ENCODE data around the gene ARHGAP22. TPM values are rescaled to one million over a fixed set of nuclear protein-coding genes. Genes with fewer than 3 reads are reported as not detected.

ARHGAP22 gene
- total RNA-seq, 1 experiment from 2014 or later = 9.9 TPM

DNA sequence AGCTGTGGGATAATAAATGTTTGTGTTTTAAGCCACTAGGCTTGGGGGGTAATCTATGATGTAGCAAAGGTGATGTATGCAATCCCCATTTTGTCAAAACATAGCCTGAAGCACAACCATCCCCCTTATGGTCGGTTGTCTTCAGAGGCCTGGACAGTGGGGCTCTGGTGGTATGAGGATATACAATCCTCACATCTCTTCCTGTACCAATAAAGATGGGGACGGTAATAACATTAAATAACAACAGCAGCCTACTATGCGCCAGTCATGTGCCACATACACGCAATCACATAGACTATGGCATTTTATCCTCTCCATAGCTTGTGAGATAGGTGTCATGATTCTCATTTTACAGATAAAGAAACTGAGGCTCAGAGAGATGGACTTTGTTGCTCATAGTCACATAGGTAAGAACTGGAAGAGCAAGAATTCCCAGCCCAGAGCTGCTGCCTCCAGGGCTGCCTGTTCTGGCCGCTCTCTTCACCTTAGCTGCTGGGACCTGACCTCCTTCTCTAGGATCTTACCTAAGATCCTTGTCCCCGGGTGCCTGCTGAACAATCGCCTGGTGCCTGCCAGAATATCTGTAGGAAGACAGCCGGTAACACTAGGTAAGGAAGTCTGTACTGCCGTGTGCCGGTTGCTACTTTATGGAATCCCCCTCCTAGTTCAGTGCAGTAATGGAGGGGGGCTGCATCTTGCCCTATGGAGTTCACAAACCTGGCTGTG lies 108.6 kb downstream of the ARHGAP22 start (continued):
- TF ChIP-seq MAX (IDR thresholded peaks at IDR 0.05) (no peak), SRF (IDR thresholded peaks at IDR 0.05; ENCODE audit: low read depth) (no peak), SIN3A (IDR thresholded peaks at IDR 0.05; ENCODE audit: low read depth) (no peak), POLR2A (IDR thresholded peaks at IDR 0.05; ENCODE audit: borderline replicate concordance, extremely low read depth, insufficient read depth, insufficient read length) (no peak)

DNA sequence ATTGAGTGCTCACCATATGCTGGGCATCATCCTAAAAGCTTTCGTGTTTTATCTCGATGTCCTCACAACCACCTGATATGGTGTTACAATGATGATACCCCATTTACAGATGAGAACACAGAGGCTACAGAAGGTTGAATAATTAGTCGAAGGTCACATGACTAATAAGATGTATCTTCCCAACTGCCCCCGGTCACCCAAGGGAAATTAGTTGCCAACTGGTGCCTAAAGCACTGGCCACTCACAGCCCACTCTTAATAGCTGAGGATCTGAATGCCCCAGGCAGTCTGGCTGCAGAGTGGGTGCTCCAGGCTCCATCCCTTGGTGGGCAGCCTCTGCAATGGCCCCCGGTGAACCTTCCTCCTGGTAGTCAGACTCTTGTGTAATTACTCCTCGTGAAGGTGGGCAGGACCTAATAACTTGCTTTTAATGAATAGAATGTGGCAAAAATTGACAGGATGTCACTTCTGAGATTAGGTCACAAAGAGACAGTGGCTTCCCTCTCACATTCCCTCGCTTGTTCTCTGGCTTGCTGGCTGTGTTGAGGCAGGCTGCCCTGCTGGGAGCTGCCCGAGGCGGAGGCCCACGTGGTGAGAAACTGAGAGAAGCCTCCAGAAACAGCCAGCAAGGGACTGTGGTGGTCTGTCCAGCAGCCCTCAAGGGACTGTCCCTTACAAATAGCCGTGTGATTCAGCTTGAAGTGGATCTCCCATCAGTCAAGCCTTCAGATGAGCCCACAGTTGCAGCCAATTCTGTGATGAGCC lies 109.4 kb downstream of the ARHGAP22 start:
- no TSS peak for BruUV-seq (replicated peaks)
- TF ChIP-seq SRF (IDR thresholded peaks at IDR 0.05; ENCODE audit: low read depth) = no peak
- no peak for TF ChIP-seq REST (IDR thresholded peaks at IDR 0.05; ENCODE audit: low read depth)
- TF ChIP-seq EZH2 (IDR thresholded peaks at IDR 0.05) = no peak
- no peak for TF ChIP-seq CBX3 (IDR thresholded peaks at IDR 0.05; ENCODE audit: low read depth)
- TF ChIP-seq ZBTB33 (IDR thresholded peaks at IDR 0.05; ENCODE audit: extremely low read depth, insufficient replicate concordance, low read length) = no peak
- TF ChIP-seq POLR2A (IDR thresholded peaks at IDR 0.05; ENCODE audit: borderline replicate concordance, extremely low read depth, insufficient read depth, insufficient read length) = no peak
- no peak for TF ChIP-seq EZH2phosphoT487 (IDR thresholded peaks at IDR 0.05; ENCODE audit: borderline replicate concordance)
- no peak for TF ChIP-seq SIN3A (IDR thresholded peaks at IDR 0.05; ENCODE audit: low read depth)
- TF ChIP-seq TCF7L2 (IDR thresholded peaks at IDR 0.05; ENCODE audit: borderline replicate concordance, extremely low read depth, insufficient read depth, insufficient read length) = no peak
- H4K20me1 ChIP-seq (ENCODE audit: insufficient read depth) = no peaks in the 10 kb centered on the region
- CTCF ChIA-PET = interaction anchor here (1.0 kb wide), 1 partner anchor 120 kb away, joined by 3 read pairs; no protein-coding TSS in a partner anchor
- no peaks in the 10 kb centered on the region for H3K27me3 ChIP-seq (ENCODE audit: insufficient read depth, low read length)
- no peak overlapping the region for H3K27ac ChIP-seq (ENCODE audit: low read depth, low read length)
- DNase-seq (ENCODE audit: low read depth, low spot score) (no peak), ATAC-seq (no peak)
- RAD21 ChIA-PET (ENCODE audit: low non-redundant PET in 1 of 2, low total read pairs in 2 of 2, uncharacterized antibody in 2 of 2, unreplicated experiment in 2 of 2) = no interaction called here
- no peak overlapping the region for H3K4me2 ChIP-seq (ENCODE audit: low read length)
- H3K4me3 ChIP-seq (replicated peaks in 1 of 2; ENCODE audit: low read depth in 1 of 2, low read length in 2 of 2) = no peak overlapping the region
- H3K9ac ChIP-seq (ENCODE audit: low read length) = no peak overlapping the region
- no peaks in the 10 kb centered on the region for H3K9me2 ChIP-seq (ENCODE audit: insufficient read depth)
- H3K4me1 ChIP-seq (ENCODE audit: control insufficient read depth in 1 of 2, insufficient read depth in 2 of 2, low read length in 2 of 2) = peaks cover 3 to 10% of the 10 kb centered on the region in 2 experiments; a peak in 2 of 4 replicates
- intact Hi-C loops (cut with micrococcal nuclease) = no loop called here
- POLR2A ChIA-PET = no interaction called here
- no peaks in the 10 kb centered on the region; a peak in 1 of 4 replicates for H3K36me3 ChIP-seq (ENCODE audit: control insufficient read depth in 1 of 2, insufficient read depth in 2 of 2, low read length in 2 of 2)
- H3K9me3 ChIP-seq (ENCODE audit: control insufficient read depth in 1 of 2, insufficient read depth in 1 of 2, low read depth in 1 of 2, low read length in 2 of 2) = no peaks in the 10 kb centered on the region
- no peaks in the 10 kb centered on the region for H3K79me2 ChIP-seq (ENCODE audit: insufficient read depth, low read length)
- H2AFZ ChIP-seq (ENCODE audit: low read depth, low read length, poor library complexity, severe bottlenecking) = no peak overlapping the region

Measured in HCT116 (cell line).